Natural killer cell (primary cell): ENCODE data around the gene THAP12. TPM values are rescaled to one million over a fixed set of nuclear protein-coding genes. Genes with fewer than 3 reads are reported as not detected.

ENCODE experiments used
- ATAC-seq, 3 donors: fragments of 150-1000 bp in 2 of 3; fragments of 200-7000 bp in 1 of 3; cut with Tn5 transposase; 1 replicate in 1 of 3; 2 replicates in 2 of 3; pipeline ENCODE4 v1.10.0; 2021; ENCODE audit warnings: mild to moderate bottlenecking in 2 of 3, moderate library complexity in 2 of 3
- DNase-seq, 2 donors: peaks; one replicate each; pipeline versions ENCODE4 v3.0.0 to v3.0.0-alpha.2; 2013 to 2021; ENCODE audit warnings: mixed read lengths in 1 of 2
- H3K27ac ChIP-seq: one replicate; pipeline ENCODE4 v1.5.1; 2013; ENCODE audit warnings: mild to moderate bottlenecking, low read length
- H3K27me3 ChIP-seq: one replicate; pipeline ENCODE4 v1.6.1; 2013; ENCODE audit warnings: low read length; ENCODE audit not compliant: control insufficient read depth, insufficient read depth
- H3K36me3 ChIP-seq: one replicate; pipeline ENCODE4 v1.6.1; 2013; ENCODE audit warnings: low read length; ENCODE audit not compliant: control insufficient read depth, insufficient read depth
- H3K4me1 ChIP-seq: one replicate; pipeline ENCODE4 v1.6.1; 2013; ENCODE audit warnings: low read length; ENCODE audit not compliant: control insufficient read depth, insufficient read depth
- H3K4me3 ChIP-seq: one replicate; pipeline ENCODE4 v1.5.1; 2013; ENCODE audit warnings: low read length
- H3K9me3 ChIP-seq: one replicate; pipeline ENCODE4 v1.6.1; 2013; ENCODE audit warnings: low read length; ENCODE audit not compliant: control insufficient read depth, insufficient read depth
- H3K27ac Mint-ChIP-seq, 2 donors: one replicate each; pipeline ENCODE4 v1.8.0; 2022; ENCODE audit warnings: mild to moderate bottlenecking in 2 of 2, mixed read lengths in 2 of 2, moderate library complexity in 1 of 2
- H3K27me3 Mint-ChIP-seq, 2 donors: one replicate each; pipeline ENCODE4 v1.8.0; 2022; ENCODE audit warnings: low read depth in 2 of 2, mixed read lengths in 2 of 2
- H3K36me3 Mint-ChIP-seq: one replicate; pipeline ENCODE4 v1.8.0; 2022; ENCODE audit warnings: mixed read lengths
- H3K4me1 Mint-ChIP-seq, 2 donors: one replicate each; pipeline ENCODE4 v1.8.0; 2022; ENCODE audit warnings: mixed read lengths in 2 of 2
- H3K4me3 Mint-ChIP-seq: one replicate; pipeline ENCODE4 v1.8.0; 2022; ENCODE audit warnings: mild to moderate bottlenecking, moderate library complexity, mixed read lengths
- H3K9me3 Mint-ChIP-seq, 2 donors: one replicate each; pipeline ENCODE4 v1.8.0; 2022; ENCODE audit warnings: mixed read lengths in 2 of 2
- WGBS: methylation state at CpG from one replicate; pipeline ENCODE4 v1.1.7; 2013; ENCODE audit warnings: missing lambda C conversion rate; ENCODE audit not compliant: insufficient coverage; 5-methylcytosine and 5-hydroxymethylcytosine counted together
- intact Hi-C: fragments of 100-400 bp; cut with micrococcal nuclease; formaldehyde crosslinking; loops from one replicate; pipeline ENCODE4 v1.14.2; 2022
- total RNA-seq, 4 donors: library from RNA; stranded (reverse); fragments of 120-200 nt in 1 of 4; gene quantifications; one replicate each; pipeline versions ENCODE4 v1.2.3 to v1.2.4, GENCODE V29; 2013 to 2022
- TF ChIP-seq, protein P1 (sequence below): fragments of 200-600 bp; IDR thresholded peaks from one replicate; pipeline ENCODE4 v1.8.0; 2022; ENCODE audit warnings: antibody characterized with exemption

THAP12 gene
- total RNA-seq, 3 donors from 2014 or later (not counting 1 experiment from before 2014, with no cell fraction given): 56.0 to 66.1 (median 64.3) TPM

DNA sequence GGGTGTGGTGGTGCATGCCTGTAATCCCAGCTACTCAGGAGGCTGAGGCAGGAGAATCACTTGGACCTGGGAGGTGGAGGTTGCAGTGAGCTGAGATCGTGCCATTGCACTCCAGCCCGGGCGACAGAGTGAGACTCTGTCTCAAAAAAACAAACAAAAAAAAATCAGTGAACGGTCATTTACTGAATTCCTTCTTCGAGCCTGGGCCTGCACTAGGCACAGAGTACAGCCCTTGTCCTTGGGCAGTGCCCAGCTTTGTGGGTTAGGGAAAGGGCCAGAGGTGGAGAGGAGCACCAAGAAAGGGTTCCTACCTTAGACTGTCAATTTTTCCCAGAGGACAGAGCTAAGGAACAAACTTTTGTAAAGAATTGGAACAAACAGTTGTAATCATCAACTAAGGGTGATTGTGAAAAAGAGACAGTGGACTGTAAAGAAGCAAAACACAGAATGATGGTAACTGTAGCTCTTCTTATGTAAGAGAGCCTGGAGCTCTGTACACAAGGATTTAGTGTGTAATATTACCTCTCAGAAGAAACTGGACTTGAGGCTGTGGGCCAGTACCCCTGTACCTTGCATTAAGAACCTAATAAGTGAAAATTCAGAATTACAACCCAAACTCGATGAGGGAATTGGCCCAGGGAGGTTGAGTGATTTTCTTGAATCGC is 11.0 kb upstream of the THAP12 start:
- DNase-seq (no peak), ATAC-seq (no peak)
- Mint-ChIP-seq H3K9me3 (no peaks in the 10 kb centered on the region), H3K4me1 (peaks cover 0 to 5% of the 10 kb centered on the region in 2 donors), H3K27ac (no peak overlapping the region), H3K27me3 (peaks cover 0 to 8% of the 10 kb centered on the region in 2 donors), H3K4me3 (no peak overlapping the region), H3K36me3 (no peaks in the 10 kb centered on the region)
- H3K36me3 ChIP-seq: no peaks in the 10 kb centered on the region
- 93% methylated on average over 7 of the region's 7 CpGs for WGBS
- no peak overlapping the region for H3K27ac ChIP-seq
- intact Hi-C loops: no loop called here
- H3K9me3 ChIP-seq: no peaks in the 10 kb centered on the region
- TF ChIP-seq, protein P1, sequence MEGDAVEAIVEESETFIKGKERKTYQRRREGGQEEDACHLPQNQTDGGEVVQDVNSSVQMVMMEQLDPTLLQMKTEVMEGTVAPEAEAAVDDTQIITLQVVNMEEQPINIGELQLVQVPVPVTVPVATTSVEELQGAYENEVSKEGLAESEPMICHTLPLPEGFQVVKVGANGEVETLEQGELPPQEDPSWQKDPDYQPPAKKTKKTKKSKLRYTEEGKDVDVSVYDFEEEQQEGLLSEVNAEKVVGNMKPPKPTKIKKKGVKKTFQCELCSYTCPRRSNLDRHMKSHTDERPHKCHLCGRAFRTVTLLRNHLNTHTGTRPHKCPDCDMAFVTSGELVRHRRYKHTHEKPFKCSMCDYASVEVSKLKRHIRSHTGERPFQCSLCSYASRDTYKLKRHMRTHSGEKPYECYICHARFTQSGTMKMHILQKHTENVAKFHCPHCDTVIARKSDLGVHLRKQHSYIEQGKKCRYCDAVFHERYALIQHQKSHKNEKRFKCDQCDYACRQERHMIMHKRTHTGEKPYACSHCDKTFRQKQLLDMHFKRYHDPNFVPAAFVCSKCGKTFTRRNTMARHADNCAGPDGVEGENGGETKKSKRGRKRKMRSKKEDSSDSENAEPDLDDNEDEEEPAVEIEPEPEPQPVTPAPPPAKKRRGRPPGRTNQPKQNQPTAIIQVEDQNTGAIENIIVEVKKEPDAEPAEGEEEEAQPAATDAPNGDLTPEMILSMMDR: no peak
- no peaks in the 10 kb centered on the region for H3K27me3 ChIP-seq
- no peaks in the 10 kb centered on the region for H3K4me1 ChIP-seq
- H3K4me3 ChIP-seq: no peak overlapping the region

- ATAC-seq (no peak), DNase-seq (no peak)
- Mint-ChIP-seq H3K27me3 (peaks cover 0 to 8% of the 10 kb centered on the region in 2 donors), H3K9me3 (no peaks in the 10 kb centered on the region), H3K4me1 (peaks cover 0 to 5% of the 10 kb centered on the region in 2 donors), H3K4me3 (no peak overlapping the region), H3K27ac (no peak overlapping the region), H3K36me3 (no peaks in the 10 kb centered on the region)
- TF ChIP-seq, protein P1: no peak
- H3K36me3 ChIP-seq: no peaks in the 10 kb centered on the region
- intact Hi-C loops: no loop called here
- no peaks in the 10 kb centered on the region for H3K27me3 ChIP-seq
- WGBS: 36% methylated on average over 6 of the region's 6 CpGs
- H3K27ac ChIP-seq: no peak overlapping the region
- no peaks in the 10 kb centered on the region for H3K9me3 ChIP-seq
- H3K4me3 ChIP-seq: no peak overlapping the region
- H3K4me1 ChIP-seq: no peaks in the 10 kb centered on the region
Measured at GRCh38 chr11:76391021-76391420, 10.1 kb upstream of the THAP12 start.

DNA sequence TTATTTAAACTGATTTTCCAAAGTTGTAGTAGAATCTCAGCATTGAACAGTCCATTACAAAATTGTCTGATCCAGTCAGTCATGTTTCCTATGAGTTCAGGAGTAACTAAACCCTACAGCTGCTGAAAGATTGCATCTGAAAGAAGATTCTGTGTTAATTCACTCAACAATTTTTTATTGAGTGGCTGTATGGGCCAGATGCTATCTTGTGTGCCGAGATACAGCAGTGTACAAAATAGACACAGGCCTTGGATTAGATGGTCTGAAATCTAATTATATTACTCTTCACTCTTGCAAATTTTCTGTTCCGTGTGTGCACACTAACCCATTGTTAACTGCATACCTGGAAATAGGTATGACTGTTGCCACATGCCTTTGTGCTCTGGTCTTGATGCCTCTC is 7.5 kb upstream of the THAP12 start:
- H3K27ac ChIP-seq: no peak overlapping the region
- H3K36me3 ChIP-seq: no peaks in the 10 kb centered on the region
- DNase-seq (no peak), ATAC-seq (no peak)
- WGBS: 86% methylated on average over 2 of the region's 2 CpGs
- H3K9me3 Mint-ChIP-seq: no peaks in the 10 kb centered on the region
- intact Hi-C loops: loop anchor here (10.0 kb wide), 1 partner anchor 126 kb away; no protein-coding TSS in a partner anchor
- H3K36me3 Mint-ChIP-seq: no peaks in the 10 kb centered on the region
- no peaks in the 10 kb centered on the region for H3K27me3 Mint-ChIP-seq
- TF ChIP-seq, protein P1: no peak
- H3K4me1 Mint-ChIP-seq: peaks cover 0 to 6% of the 10 kb centered on the region in 2 donors
- no peak overlapping the region for H3K4me3 ChIP-seq
- no peak overlapping the region for H3K4me3 Mint-ChIP-seq
- H3K9me3 ChIP-seq: no peaks in the 10 kb centered on the region
- no peaks in the 10 kb centered on the region for H3K27me3 ChIP-seq
- H3K4me1 ChIP-seq: no peaks in the 10 kb centered on the region
- H3K27ac Mint-ChIP-seq: no peak overlapping the region

DNA sequence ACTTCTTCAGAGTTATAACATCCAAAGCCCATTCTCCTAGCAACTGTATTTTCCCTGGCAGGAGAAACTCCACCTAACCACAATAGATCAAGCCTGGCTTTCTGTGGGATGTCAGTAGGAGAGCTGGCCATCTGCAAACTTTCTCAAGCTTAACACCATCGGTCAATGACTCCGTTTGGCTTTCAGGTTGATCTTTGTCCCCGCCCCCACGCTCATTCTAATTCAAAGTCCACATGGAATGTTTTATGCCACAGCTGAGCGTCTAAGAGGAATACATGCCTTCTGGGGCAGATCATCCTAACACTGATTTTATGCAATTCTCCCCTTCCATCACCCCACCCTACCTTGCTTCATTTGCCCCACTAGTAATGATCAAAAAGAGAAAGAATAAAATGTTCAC is 5.0 kb upstream of the THAP12 start:
- Histone ChIP-seq H3K4me1 (peaks cover 10% of the 10 kb centered on the region), H3K36me3 (no peaks in the 10 kb centered on the region), H3K27ac (no peak overlapping the region), H3K4me3 (no peak overlapping the region), H3K27me3 (no peaks in the 10 kb centered on the region), H3K9me3 (no peaks in the 10 kb centered on the region)
- H3K4me1 Mint-ChIP-seq: peaks cover 16 to 30% of the 10 kb centered on the region in 2 donors
- H3K4me3 Mint-ChIP-seq: no peak overlapping the region
- TF ChIP-seq, protein P1: no peak
- 97% methylated on average over 5 of the region's 5 CpGs for WGBS
- intact Hi-C loops: loop anchor here (10.0 kb wide), 1 partner anchor 129 kb away; no protein-coding TSS in a partner anchor
- H3K27ac Mint-ChIP-seq: no peak overlapping the region
- no peaks in the 10 kb centered on the region for H3K9me3 Mint-ChIP-seq
- DNase-seq (no peak), ATAC-seq (no peak)
- H3K27me3 Mint-ChIP-seq: no peaks in the 10 kb centered on the region
- H3K36me3 Mint-ChIP-seq: no peaks in the 10 kb centered on the region
